GM15510 (cell line): ENCODE measurements around the gene TMED7.
A peak's percentile ranks its signal among the peaks of the same experiment; 100 is the strongest.

Experiments used
- POLR2A ChIP-seq: IDR thresholded peaks from 3 replicates; pipeline ENCODE4 v1.6.1; 2011; ENCODE audit warnings: borderline replicate concordance; ENCODE audit not compliant: insufficient read length; ENCODE audit errors: extremely low read depth

TMED7 gene

DNA sequence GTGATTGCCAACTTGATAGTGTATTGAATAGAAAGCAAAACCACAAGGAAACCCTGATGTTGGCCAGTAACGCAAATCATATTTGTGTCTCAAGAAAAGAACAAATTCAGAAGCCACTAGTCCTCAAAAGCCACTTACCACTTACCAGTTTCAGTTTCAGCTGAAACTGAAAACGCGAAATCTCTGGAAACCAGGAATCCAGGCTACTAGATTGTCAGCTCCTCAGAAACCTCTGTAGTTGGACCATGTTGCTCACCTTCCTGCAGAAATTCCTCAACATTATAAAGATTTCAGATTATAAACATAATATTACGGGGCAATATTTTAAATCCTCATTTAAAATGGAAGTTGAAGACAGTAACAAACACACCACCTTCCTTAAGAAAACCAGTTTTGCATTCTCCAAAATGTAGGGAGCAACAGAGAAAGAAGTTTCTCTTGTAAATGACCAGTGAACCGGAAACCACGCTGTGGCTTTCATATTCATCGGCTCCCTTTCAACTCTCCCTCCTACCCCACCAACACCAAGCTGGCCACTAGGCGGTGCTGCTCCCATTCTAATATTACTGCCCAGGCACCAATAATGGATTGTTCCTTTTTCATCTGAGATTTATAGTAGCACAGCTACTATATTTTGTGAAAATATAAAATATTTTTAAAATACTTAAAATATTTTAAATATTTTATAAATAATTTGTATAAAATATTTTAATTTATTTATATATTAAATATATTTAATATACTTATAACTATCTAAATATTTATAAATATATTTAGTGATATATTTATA, 8.7 kb upstream of the TMED7 start:
- TF ChIP-seq POLR2A: no peak

DNA sequence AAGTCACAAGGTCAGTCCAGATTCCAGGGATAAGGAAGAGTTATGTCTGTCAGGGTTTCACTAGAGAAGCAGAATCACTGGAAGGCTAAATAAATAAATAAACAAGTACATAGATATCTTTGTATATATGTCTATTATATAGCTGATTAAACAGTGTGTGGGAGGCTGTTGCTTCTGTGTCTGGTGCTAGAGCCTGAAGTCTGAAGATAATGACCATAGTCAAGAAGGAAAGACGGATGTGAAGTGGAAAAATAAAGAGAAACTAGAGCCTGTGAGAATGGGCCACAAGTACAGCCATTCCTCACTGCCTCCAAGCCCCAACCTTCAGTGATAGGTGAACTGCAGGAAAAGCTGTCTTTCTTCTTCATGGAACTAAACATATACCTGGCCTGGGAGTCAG, 4.1 kb upstream of the TMED7 start:
- no peak for TF ChIP-seq POLR2A

DNA sequence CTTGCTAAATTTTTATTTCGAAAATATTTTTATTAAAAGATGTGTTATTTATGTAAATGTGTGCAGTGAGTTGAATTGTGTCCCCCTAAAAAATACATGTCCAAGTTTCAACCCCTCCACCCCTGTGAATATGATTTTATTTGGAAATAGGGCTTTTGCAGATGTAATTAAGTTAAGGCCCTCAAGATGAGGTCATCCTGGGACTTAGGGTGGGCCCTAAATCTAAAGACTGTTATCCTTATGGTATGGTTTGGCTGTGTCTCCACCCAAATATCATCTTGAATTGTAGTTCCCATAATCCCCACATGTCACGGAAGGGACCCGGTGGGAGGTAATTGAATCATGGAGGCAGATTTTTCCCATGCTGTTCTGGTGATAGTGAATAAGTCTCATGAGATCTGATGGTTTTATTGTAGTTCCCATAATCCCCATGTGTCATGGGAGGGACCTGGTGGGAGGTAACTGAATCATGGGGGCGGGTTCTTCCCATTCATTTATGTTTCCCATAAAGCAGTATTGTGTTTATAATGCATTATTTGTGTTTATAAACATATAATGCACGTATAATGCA, 1.5 kb upstream of the TMED7 start:
- TF ChIP-seq POLR2A: no peak

DNA sequence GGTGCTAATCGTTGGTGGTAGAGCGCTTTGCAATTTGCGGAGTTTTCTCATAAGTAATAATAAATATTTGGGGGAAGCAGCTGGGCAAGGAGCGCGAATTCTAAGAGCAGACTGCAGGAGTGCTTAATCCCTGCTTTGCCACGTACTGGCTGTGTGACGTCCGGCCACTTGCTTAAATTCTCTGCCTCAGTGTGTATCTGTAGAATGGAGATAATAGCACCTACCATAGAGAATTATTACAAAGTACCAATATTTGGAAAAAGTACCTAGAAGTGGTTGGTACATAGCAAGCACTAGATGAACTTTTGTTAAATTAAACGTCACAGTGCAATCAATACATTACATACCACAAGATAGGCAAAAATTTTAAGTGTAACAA, 598 bp upstream of the TMED7 start:
- TF ChIP-seq POLR2A: no peak

DNA sequence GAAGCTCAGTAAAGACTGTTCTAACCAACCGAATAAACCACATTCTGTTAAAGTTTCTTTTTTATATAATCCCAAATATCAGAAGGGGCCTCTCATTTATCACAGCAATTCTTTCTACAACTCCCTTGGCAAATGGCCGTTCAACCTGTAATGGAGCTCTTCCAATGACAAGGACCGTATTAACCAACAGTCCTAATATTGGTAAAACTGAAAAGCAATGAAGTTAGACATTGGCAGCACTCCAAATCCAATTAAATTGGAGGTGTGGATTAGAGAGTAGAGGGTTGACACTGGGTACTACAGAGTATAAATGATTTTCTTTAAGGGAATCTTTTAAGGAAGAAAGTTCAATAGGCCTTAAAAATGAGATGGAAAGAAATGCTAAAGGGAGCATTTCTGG, 842 bp downstream of the TMED7 start:
- TF ChIP-seq POLR2A: no peak

DNA sequence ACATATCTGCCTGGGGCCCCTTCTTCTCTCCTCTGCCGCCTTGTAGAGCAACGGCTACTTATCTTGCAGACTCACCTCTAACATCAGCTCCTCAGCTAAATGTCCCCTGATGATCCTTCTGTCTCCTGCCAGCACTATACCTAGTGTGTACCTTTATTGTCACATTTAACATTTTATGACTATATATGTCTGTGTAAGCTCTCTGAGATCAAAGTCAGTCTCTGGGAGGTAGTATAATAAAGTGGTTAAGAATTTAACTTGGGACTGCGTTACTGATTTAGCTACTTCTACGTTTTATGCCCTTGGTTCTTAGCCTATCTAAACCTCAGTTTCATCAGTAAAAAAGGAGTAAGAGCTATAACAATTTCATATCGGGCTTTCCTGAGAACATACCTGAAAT, 2.2 kb downstream of the TMED7 start:
- TF ChIP-seq POLR2A: no peak

DNA sequence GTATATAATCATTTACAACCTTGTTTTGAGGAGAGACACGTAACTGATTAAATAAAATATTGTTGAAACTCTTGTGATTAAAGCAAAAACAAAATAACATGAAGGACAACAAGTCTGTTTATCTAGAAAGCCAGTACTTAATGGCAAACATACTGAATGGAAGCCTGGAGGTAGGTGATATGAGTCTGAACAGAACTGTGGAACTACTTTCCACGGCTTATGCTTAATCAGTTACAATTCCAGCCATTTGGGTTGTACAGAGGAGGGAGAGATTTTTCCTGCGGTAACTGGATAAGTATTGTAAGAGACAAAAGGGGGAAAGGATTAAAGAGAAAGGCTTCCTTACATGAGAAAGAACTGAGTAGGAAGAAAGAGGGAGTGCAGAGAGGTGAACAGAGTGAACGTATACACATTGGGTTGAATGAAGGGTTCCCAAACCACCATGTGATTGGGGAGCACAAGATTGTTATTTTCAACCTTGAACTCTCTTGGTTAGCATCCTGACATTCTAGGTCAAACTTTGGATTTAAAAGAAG, 4.4 kb downstream of the TMED7 start:
- no peak for TF ChIP-seq POLR2A

DNA sequence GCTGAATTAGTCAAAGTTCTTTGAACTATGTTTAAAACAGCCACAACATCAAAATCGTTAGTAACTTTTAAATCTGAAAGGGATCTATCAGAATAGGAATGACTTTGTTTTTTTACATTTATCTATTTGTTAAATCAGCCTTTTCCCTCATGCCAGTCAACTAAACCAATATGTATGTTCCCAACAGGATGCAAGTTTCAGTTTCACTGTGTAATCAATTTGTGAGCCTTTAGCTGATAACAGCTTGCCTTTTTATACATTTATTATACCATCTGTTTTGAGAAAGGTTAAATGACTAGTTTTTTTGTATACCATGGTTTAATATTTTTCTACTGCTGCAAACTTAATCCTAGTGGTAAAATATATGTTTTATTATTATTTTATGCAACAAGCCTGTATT, 8.9 kb downstream of the TMED7 start:
- no peak for TF ChIP-seq POLR2A

DNA sequence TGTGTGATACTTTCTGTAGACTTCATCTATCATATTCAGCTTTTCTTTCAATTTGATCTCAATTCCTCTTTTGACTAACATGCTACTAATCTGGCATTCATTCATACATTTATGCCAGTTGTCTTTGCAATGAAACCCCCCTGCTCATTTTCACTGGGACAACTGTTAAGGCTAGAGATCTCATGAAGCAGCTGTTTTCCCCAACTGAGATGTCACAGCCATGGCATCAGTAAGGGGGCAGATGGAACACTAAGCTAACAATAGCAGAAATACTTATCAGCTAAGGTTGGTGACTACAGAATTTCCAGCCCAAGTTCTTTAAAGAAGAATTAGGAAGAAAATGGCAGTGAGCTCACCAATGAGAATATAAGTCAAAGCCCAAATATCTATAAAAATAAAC, 9.4 kb downstream of the TMED7 start:
- TF ChIP-seq POLR2A: no peak

DNA sequence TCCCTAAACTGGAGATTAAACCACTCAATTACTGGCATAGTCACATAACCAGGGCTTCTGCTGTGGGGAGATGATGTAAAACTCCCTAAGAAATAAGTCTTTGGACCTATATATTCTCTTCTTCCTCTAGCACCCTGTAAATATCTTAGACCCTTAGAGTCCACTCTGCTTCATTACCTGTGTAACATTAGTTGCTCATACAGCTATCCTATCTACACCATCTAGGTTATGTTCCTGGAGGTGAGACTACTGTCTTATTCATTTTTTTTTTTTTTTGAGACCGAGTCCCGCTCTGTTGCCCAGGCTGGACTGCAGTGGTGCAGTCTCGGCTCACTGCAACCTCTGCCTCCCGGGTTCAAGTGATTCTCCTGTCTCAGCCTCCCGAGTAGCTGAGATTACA, 14.0 kb downstream of the TMED7 start:
- no peak for TF ChIP-seq POLR2A

DNA sequence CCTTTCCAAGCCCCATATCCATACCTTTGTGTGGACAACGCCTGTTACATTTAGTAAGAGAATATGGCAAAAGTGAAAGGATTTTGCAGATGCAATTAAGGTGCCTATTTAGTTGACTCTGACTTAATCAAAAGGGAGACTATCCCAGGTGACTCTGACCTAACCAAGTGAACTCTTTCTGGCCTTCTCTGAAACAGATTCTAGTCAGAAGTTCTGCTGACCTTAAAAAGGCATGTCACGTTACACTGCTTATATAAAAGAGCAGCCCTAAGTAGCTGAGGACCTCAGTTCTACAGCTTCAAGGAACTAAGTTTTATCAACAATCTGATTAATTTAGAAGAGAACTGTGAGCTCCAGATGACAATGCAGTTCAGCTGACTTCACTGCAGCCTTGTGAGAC, 17.9 kb downstream of the TMED7 start:
- no peak for TF ChIP-seq POLR2A

DNA sequence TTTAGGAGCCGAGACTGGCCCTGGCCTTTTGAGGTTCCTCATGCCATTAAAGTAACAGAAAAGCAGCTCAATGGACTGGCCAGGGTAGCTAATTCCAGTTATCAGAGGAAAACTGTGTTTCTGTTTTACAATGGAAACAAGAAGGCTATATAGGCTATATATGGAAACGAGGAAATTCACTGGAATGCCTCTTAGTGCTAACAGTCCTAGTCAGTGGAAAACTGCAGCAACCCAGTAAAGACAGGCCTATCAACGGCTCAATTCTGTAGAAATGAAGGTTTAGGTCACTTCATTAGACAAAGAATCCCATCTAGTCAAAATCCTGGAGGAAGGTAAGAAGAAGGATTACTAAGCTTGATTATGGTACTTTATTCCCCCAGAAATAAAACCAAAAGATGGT, 20.4 kb downstream of the TMED7 start:
- no peak for TF ChIP-seq POLR2A

DNA sequence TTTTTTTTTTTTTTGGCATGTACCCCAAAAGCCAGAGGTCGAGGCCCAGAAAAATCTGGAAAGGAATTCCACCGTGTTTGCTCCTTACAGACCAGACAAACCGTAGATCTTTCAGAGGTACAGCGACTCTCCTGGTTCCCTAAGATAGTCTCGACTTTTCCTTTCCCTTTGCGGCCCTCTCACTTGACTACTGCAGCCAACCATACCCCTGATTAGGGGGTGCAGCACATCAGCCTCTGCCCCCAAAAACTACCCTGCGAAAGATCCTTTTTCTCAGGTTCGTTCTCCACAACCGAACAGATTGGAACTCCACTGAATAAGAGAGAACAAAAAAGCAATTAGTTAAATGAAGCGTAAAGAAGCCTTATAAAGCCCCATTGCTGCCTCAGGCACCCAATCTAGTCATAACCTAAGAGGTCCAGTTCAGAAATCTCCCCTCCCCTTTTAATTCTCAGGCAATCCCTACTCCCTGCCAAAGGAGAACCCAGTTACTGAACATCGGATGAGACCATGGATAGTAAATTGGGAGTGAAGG, 23.2 kb downstream of the TMED7 start:
- no peak for TF ChIP-seq POLR2A

DNA sequence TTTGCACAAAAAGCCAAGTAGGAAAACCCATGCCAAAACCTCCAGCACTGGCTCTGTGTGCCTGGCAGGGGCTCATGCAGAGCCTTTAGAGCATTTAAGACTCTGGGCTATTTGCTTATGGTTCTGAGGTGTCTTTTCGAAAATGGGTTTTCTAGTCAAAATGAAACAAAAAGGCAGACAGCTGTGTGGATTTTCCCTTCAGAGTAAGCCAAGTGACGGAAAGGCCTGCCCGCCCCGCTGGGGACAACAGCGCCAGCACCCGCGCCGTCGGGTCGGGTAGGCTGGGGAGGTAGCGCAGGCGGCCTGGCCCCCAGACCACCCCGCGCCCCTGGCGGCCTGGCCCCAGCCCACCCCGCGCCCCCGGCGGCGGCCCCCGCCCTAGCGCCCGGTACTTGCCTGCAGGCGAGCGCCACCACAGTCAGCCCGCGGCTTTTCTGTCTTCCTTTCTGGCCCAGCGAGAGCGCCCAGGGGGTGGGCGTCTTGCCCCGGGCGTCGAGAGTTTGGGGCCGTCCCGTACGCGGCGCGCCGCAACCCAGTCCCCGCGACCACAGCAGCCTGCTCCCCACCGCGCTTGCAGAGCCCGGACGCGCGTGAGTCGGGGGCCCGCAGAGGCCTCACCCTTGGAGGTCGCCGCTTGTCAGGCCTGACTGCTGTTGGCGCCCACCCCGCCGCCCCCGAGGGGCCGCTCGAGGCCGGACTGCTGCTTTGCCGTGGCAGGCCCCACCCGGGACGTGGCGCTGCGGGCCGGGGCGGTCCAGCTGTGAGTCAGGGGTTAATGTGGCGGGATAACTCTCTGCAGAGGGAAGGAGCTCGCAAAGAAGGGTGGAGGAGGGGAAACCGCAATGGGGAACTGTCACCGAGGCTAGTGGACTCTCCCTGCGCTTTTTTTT, 23.9 kb downstream of the TMED7 start, which contains the start of gene TICAM2:
TICAM2 (minus strand) TSS at position 779 of the 890 bp plus-strand sequence. CDS start 21,223 bp downstream, outside the sequence.
- peak; percentile 39 for TF ChIP-seq POLR2A

DNA sequence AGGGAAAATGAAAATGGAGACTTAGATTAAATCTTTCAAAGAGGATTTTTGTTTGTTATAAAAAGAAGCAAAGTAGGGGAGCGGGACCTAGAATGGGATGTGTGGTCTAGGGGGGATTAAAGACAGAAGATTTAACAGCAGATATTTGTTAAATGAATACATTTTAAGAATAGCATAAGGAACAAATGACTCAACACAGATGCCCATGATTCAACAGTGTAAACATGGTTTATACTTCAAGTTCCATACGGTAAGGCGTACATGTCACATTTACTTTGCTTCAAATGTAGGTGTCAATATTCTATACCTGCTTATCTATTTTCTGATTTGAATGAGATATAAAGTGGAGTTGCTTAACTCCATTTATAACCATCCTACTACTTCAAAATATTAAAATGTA, 25.1 kb downstream of the TMED7 start:
- no peak for TF ChIP-seq POLR2A

DNA sequence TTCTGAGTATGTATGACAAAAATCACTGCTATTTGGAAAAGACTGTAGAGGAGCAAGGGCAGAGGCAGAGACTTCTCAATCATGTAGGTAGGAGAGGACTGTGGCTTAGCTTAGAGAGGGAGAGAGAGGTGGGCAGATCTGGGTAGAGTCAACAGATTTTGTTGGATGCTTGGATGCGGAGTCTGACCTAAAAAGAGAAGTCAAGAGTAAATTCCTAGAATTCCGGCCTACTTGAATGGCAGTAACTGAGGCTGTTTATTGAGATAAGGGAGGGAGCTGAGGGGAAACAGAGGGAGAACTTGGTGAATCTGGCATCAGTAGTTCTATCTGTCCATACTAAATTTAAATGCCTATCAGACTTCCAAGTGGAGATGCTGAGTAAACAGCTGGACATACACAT, 25.9 kb downstream of the TMED7 start:
- TF ChIP-seq POLR2A: no peak

DNA sequence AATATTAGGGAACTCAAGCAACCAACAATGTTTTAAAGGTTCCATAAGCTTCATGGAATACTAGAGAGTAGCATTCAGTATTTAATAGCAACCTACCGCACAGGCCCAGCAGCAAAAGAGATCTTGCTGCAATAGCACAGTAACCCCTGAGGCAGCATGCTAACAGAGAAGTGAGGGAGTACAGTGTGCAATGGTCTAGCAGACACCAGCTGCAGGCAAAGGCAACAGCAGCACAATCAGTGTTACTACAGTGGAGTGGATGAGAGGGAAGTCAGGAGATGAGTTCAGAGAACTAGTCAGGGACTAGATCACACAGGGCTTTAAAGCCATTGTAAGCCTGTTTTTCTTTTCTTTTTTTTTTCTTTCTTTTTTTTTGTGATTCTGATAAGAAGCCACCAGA, 26.3 kb downstream of the TMED7 start:
- TF ChIP-seq POLR2A: no peak
